Activated CD8-positive, alpha-beta T cell treated with anti-CD3 and anti-CD28 coated beads for 36 hours (primary cell): ENCODE results near the gene RAI1. TPM values are rescaled to one million over a fixed set of nuclear protein-coding genes. Genes with fewer than 3 reads are reported as not detected.

Experiments
- ATAC-seq: fragments of 200-7000 bp; cut with Tn5 transposase; one replicate; pipeline ENCODE4 v1.10.0; 2021; ENCODE audit warnings: mild to moderate bottlenecking, moderate library complexity
- CTCF ChIA-PET: fragments of 350-600 bp; sonication (Branson Sonifier 250); formaldehyde crosslinking; loops from one replicate; lab custom pipeline; 2021; ENCODE audit warnings: antibody characterized with exemption; lab: Charles Lee
- POLR2A ChIA-PET: fragments of 350-600 bp; sonication (Branson Sonifier 250); formaldehyde crosslinking; loops from one replicate; lab custom pipeline; 2021; ENCODE audit warnings: antibody characterized with exemption; lab: Charles Lee
- DNase-seq: peaks from one replicate; pipeline ENCODE4 v3.0.0-alpha.2; 2020
- H3K27ac Mint-ChIP-seq: one replicate; pipeline ENCODE4 v1.8.0; 2021; ENCODE audit warnings: mild to moderate bottlenecking, mixed read lengths
- H3K27me3 Mint-ChIP-seq: one replicate; pipeline ENCODE4 v1.8.0; 2021; ENCODE audit warnings: mixed read lengths
- H3K36me3 Mint-ChIP-seq: one replicate; pipeline ENCODE4 v1.8.0; 2021; ENCODE audit warnings: low read depth, mixed read lengths
- H3K4me1 Mint-ChIP-seq: one replicate; pipeline ENCODE4 v1.8.0; 2021; ENCODE audit warnings: low read depth, mixed read lengths
- H3K4me3 Mint-ChIP-seq: one replicate; pipeline ENCODE4 v1.8.0; 2021; ENCODE audit warnings: mild to moderate bottlenecking, moderate library complexity, mixed read lengths
- H3K9me3 Mint-ChIP-seq: one replicate; pipeline ENCODE4 v1.8.0; 2021; ENCODE audit warnings: mixed read lengths
- intact Hi-C: fragments of 100-400 bp; cut with micrococcal nuclease; formaldehyde crosslinking; loops from one replicate; pipeline ENCODE4 v1.10.0; 2022
- total RNA-seq, 2 experiments: library from RNA; stranded (reverse); gene quantifications; one replicate each; pipeline ENCODE4 v1.2.3, GENCODE V29; 2021
- TF ChIP-seq, protein P1 (sequence below): fragments of 200-600 bp; IDR thresholded peaks from one replicate; pipeline ENCODE4 v1.8.0; 2022; ENCODE audit warnings: antibody characterized with exemption, mild to moderate bottlenecking

Gene RAI1
- total RNA-seq, 2 experiments from 2014 or later: 18.1 to 20.3 TPM

DNA sequence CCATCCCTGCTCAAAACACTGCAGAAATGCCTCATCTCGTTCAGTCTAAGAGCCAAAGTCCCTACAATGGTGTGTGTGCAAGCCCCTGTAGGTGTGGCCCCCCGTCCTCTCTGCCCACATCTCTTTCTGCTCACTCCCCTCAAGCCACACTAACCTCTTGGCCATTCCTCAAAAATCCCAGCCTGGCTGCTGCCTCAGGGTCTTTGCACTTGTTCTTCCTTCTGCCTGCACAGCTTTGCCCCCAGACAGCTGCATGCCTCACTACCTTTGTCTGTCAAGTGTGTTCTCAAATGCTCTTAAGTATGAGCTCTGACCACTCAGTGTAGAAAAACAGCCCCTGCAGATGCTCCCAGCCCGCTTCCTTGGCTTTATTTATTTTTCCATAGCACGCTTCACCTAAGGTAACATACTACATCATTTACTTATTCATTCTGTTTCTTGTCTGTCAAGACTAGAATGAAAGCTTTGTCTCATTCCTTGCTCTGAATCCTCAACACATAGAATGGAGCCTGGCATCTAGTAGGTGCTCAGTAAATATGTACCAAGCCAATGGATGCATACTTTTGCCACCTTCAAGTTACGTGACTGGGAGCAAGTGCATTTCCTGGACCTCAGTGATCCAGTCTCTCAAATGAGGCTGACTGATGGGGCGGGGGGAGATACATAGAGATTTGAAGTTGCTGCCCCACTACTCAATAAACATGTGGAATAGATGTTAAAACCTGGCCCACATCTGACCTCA lies 38.1 kb downstream of the RAI1 start:
- Mint-ChIP-seq H3K36me3 (peaks cover 3% of the 10 kb centered on the region), H3K4me1 (peaks cover 34% of the 10 kb centered on the region), H3K9me3 (no peaks in the 10 kb centered on the region), H3K27ac (no peak overlapping the region), H3K4me3 (no peak overlapping the region), H3K27me3 (peaks cover 8% of the 10 kb centered on the region)
- no peak for DNase-seq
- TF ChIP-seq, protein P1, sequence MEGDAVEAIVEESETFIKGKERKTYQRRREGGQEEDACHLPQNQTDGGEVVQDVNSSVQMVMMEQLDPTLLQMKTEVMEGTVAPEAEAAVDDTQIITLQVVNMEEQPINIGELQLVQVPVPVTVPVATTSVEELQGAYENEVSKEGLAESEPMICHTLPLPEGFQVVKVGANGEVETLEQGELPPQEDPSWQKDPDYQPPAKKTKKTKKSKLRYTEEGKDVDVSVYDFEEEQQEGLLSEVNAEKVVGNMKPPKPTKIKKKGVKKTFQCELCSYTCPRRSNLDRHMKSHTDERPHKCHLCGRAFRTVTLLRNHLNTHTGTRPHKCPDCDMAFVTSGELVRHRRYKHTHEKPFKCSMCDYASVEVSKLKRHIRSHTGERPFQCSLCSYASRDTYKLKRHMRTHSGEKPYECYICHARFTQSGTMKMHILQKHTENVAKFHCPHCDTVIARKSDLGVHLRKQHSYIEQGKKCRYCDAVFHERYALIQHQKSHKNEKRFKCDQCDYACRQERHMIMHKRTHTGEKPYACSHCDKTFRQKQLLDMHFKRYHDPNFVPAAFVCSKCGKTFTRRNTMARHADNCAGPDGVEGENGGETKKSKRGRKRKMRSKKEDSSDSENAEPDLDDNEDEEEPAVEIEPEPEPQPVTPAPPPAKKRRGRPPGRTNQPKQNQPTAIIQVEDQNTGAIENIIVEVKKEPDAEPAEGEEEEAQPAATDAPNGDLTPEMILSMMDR: no peak
- ChIA-PET POLR2A (interaction anchor here (1.0 to 1.4 kb wide), 2 partner anchors 24 to 37 kb away, joined by 3 to 4 read pairs; no protein-coding TSS in a partner anchor), CTCF (no interaction called here)
- intact Hi-C loops: no loop called here
- ATAC-seq: no peak

DNA sequence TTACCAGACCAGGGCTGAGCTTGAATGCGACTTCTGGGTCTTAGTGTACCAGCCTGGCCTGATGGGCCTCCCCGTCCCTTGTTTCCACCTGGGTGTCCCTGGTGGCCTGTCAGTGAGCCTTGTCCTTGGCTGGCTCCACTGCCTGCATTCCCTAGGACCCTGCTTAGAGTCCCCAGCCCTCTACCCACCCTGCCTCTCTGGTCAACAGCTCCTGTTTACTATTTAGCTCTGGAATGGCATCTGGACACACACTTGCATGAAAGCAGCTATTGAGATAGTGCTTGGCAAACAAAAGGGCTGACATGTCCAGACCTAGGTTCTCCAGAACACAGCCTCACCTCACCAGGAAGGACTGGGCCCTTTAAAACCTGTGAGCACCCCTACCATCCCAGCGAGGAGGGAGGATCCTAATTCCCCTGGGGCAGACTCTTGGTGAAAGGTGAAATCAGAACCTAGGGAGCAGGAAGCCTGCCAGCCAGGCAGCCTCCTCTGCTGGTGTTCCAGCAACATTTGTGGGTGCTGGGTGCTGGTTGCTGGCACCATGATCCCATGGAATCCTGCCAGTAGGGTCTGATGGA lies 38.8 kb downstream of the RAI1 start:
- ChIA-PET CTCF (no interaction called here), POLR2A (interaction anchor here (1.0 kb wide), 1 partner anchor 38 kb away, joined by 3 read pairs; no protein-coding TSS in a partner anchor)
- intact Hi-C loops: no loop called here
- H3K4me3 Mint-ChIP-seq: no peak overlapping the region
- H3K27ac Mint-ChIP-seq: no peak overlapping the region
- no peaks in the 10 kb centered on the region for H3K9me3 Mint-ChIP-seq
- DNase-seq (no peak), ATAC-seq (no peak)
- H3K4me1 Mint-ChIP-seq: peaks cover 35% of the 10 kb centered on the region
- peaks cover 3% of the 10 kb centered on the region for H3K36me3 Mint-ChIP-seq
- H3K27me3 Mint-ChIP-seq: peaks cover 8% of the 10 kb centered on the region
- TF ChIP-seq, protein P1: no peak

DNA sequence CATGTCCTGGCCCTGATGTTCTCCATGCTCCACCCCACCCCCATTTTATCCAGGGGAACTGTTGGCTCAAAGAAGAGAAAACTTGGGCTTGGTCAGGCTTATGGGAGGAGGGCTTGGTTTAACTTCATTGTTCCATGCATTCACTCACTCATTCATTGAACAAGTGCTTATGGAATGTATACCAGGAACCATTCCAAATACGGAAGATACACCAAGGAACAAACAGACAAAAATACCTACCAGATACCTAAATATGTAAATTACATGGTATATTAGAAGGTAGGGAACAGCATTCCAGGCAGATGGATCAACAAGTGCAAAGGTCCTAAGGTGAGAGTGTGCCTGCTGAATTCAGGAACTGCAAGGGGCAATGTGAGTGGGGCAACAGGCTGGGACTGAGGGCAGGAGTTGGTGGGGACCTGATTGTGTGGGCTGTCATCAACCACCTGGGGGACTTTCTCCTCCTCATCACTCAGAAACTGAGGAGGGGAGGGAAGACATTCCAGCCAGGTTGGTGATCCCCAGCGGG lies 39.9 kb downstream of the RAI1 start:
- intact Hi-C loops: no loop called here
- Mint-ChIP-seq H3K4me3 (no peak overlapping the region), H3K36me3 (peaks cover 3% of the 10 kb centered on the region), H3K4me1 (peaks cover 40% of the 10 kb centered on the region), H3K9me3 (no peaks in the 10 kb centered on the region), H3K27me3 (peaks cover 8% of the 10 kb centered on the region), H3K27ac (no peak overlapping the region)
- DNase-seq (no peak), ATAC-seq (no peak)
- TF ChIP-seq, protein P1: no peak
- ChIA-PET POLR2A (no interaction called here), CTCF (no interaction called here)

DNA sequence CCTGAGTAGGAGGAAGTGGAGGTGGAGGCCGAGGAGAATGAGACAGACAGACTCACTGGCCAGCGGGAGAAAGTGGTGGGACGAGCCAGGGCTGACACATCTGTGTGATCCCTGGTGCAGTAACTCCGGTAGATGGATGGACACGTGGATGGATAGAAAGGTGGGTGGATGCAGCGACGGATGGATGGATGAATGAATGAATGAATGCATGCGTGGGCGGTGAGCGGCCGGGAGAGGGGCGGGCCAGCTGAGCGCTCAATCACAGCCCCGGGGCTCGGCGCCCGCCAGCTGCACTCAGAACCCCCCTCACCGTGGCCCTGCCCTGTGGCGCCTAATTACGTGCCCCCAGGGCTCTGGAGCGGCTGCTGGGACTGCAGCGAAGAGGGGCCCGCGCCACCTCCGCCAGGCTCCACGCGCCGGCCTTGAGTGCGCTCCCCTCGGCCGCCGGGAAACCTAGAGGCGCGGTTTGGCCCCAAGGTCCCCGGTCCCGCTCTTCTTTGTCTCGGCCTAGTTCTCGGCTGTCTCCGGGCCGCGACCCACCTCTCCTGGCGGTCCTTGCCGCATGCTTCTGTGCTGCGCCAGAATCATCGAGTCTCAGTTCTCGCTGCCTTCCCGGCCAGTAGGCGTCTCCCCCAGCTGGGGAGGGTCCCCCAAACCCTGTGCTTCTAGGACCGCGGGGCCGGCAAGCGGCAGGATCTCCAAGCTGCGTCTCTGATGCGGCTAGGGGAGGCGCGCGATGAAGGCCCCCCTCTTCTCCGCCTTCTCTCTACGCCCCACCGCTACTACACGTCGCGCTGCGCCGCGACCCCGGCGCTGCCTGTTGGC lies 41.0 kb downstream of the RAI1 start:
- H3K27ac Mint-ChIP-seq: no peak overlapping the region
- POLR2A ChIA-PET: interaction anchor here (1.4 kb wide), 1 partner anchor 29 kb away, joined by 3 read pairs; no protein-coding TSS in a partner anchor

More for the DNA sequence above, 41.0 kb downstream of the RAI1 start:
- CTCF ChIA-PET: no interaction called here
- ATAC-seq: no peak
- Mint-ChIP-seq H3K4me3 (peak overlapping the region; percentile 76), H3K9me3 (no peaks in the 10 kb centered on the region), H3K27me3 (peaks cover 8% of the 10 kb centered on the region), H3K36me3 (peaks cover 3% of the 10 kb centered on the region), H3K4me1 (peaks cover 44% of the 10 kb centered on the region)
- DNase-seq: no peak
- intact Hi-C loops: no loop called here
- TF ChIP-seq, protein P1: no peak
